ENCODE results near the gene NRK.

The NRK gene

DNA sequence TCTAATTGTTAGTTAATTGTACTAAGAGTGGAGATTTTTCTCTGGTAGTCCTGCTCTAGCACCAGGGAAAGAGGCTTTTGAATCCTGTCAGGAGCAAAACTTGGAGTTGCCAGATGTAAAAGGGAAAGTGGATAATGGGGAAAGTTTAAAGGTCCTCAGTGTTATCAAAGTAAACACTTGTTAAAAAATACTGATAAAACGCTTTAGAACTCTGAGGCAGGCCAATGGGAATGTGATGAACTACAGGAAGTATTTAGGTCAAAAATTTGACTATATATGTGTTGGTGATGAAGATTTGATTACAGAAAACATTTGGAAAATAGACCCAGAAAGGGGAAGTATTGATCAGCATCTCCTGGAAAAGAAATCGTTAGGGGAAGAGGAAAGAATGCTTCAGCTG is 183.3 kb downstream of the NRK start:
- TF ChIP-seq, protein P1, sequence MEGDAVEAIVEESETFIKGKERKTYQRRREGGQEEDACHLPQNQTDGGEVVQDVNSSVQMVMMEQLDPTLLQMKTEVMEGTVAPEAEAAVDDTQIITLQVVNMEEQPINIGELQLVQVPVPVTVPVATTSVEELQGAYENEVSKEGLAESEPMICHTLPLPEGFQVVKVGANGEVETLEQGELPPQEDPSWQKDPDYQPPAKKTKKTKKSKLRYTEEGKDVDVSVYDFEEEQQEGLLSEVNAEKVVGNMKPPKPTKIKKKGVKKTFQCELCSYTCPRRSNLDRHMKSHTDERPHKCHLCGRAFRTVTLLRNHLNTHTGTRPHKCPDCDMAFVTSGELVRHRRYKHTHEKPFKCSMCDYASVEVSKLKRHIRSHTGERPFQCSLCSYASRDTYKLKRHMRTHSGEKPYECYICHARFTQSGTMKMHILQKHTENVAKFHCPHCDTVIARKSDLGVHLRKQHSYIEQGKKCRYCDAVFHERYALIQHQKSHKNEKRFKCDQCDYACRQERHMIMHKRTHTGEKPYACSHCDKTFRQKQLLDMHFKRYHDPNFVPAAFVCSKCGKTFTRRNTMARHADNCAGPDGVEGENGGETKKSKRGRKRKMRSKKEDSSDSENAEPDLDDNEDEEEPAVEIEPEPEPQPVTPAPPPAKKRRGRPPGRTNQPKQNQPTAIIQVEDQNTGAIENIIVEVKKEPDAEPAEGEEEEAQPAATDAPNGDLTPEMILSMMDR (IDR thresholded peaks at IDR 0.05; ENCODE audit: control extremely low read depth, extremely low read depth, low read depth, missing control alignments): no peak
- DNase-seq (ENCODE audit: extremely low spot score): no peak
- ChIA-PET CTCF (no interaction called here), POLR2A (no interaction called here)

GRCh38 chrX:106007815-106008214 is 185.5 kb downstream of the NRK start:
- DNase-seq (ENCODE audit: extremely low spot score): no peak
- TF ChIP-seq, protein P1 (IDR thresholded peaks at IDR 0.05; ENCODE audit: control extremely low read depth, extremely low read depth, low read depth, missing control alignments): no peak
- ChIA-PET CTCF (no interaction called here), POLR2A (no interaction called here)

All from GM10248 (cell line).